Limb (tissue), 2 donors: ENCODE data around the gene ADSS2.
"Not testable (repeated sequence)": the region's sequence is repeated elsewhere in the genome, so short reads cannot be mapped to it uniquely, and the experiment has no call there.

Experiments used
- DNase-seq, 2 donors: peaks; one replicate each; pipeline ENCODE4 v3.0.0-alpha.2; 2016; ENCODE audit errors: extremely low spot score in 2 of 2

The ADSS2 gene

GRCh38 chr1:244367399-244368114, 84.2 kb downstream of the ADSS2 start:
- no peak for DNase-seq

DNA sequence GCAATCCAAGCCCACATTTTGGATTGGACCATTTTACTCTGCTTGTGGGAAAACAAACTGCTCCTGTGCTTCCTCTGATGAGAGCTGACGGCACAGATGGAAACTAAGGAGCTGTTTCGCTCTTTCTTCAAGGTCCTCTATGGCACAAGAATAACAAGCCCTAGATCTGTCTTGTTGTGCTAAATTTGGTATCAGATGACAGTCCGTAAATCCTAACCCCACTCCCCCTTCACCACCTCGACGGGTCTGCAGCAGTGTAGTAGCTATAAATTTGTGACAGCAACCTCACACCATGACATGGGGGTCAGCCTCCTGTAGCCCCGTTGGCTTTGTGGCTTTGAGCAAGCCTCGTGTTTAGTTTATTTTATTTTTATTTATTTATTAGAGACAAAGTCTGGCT, 85.9 kb downstream of the ADSS2 start:
- DNase-seq = no peak

- not testable (repeated sequence) for DNase-seq
Measured at GRCh38 chr1:244365262-244365661, 86.4 kb downstream of the ADSS2 start.

DNA sequence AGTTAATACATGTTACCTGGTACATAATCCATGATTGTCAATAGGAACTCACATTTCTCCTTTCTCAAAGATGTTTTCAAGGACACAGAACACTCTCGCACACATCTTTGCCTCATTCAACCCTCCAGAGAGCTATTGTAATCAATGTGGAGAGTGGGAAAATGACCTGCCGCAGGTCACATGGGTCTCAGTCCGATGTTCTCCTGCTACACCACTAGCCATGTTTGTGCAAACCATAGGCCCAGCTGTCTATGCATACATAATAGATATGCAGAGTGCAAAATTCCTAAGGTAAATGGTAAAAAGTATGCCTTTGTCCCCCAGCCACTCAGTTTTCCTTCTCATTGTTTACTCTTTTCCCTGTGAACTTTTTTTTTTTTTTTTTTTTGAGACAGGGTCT, 89.2 kb downstream of the ADSS2 start:
- no peak for DNase-seq

DNA sequence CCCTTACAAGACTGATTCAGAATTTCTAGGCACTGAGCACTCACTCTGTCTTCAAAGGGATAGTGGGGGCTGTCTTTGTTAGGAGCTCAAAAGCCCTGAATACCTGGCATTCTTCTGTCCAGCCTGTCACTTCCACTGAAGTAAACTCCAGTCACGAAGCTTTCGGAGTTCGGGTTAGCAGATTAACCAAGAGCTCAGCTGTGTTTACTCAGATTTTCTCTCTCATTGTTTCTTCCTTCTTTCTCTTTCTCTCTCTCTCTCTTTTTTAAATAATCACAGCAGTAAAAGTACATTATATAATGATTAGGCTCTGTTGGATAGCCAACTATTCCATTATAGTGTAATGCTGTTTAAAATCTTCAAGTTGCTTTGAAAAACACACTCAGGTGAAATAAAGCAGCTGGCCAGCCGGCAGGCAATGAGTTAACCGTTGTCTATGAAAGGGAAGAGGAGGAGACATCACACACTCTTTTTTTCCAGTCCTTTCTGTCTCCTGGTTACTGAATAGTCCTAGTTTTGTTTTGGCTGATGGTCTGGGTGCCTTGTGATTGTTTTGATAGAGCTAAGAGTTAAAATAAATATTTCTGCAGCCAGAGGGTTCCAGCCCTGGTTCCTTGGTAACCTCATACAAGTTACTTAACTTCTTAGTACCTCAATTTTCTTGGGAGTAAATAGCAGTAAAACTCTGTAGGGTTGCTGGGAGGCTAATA, 89.8 kb downstream of the ADSS2 start:
- peak in 1 of 2 donors; percentile 15 for DNase-seq
